ENCODE data around the gene LIF. TPM values are rescaled to one million over a fixed set of nuclear protein-coding genes. Genes with fewer than 3 reads are reported as not detected.

Gene LIF
- polyA plus RNA-seq, 2 of the 4 experiments (the other 2 are of a cell fraction): 40.7 to 54.5 TPM

GRCh38 chr22:30214703-30215407, 31.7 kb downstream of the LIF start:
- Histone ChIP-seq H3K27ac (peak overlapping the region; percentile 95 to 100), H3K4me2 (no peak overlapping the region), H3K4me3 (no peak overlapping the region), H3K4me1 (peaks cover 70% of the 10 kb centered on the region), H3K9me3 (no peaks in the 10 kb centered on the region)
- CTCF ChIA-PET: interaction anchor here (0.9 to 2.0 kb wide), 3 partner anchors 10 to 106 kb away, joined by 3 to 15 read pairs (median 8); no protein-coding TSS in a partner anchor
- ATAC-seq (no peak), FAIRE-seq (no peak), DNase-seq (ENCODE audit: low read depth in 1 of 2, low spot score in 1 of 2) (no peak)
- no peak for TF ChIP-seq RCOR1 (IDR thresholded peaks at IDR 0.05; ENCODE audit: low read depth, low read length)
- no peak for TF ChIP-seq CBX8 (IDR thresholded peaks at IDR 0.05)
- TF ChIP-seq CEBPB (IDR thresholded peaks at IDR 0.05): no peak
- TF ChIP-seq GATA3 (IDR thresholded peaks at IDR 0.05; ENCODE audit: borderline replicate concordance): no peak
- TF ChIP-seq MYC (IDR thresholded peaks at IDR 0.05; ENCODE audit: borderline replicate concordance, low read length): no peak
- TF ChIP-seq JUN (IDR thresholded peaks at IDR 0.05): no peak
- TF ChIP-seq JUNB (IDR thresholded peaks at IDR 0.05): no peak
- no peak for TF ChIP-seq CHD4 (IDR thresholded peaks at IDR 0.05; ENCODE audit: borderline replicate concordance)
- TF ChIP-seq NR3C1 (IDR thresholded peaks at IDR 0.05): no peak
- no peak for TF ChIP-seq ZFP36 (IDR thresholded peaks at IDR 0.05; ENCODE audit: borderline replicate concordance, partially characterized antibody)
- POLR2A ChIA-PET: no interaction called here
- WGBS (ENCODE audit: missing lambda C conversion rate): 81% methylated on average over 10 of the region's 12 CpGs

GRCh38 chr22:30212996-30213441, 33.5 kb downstream of the LIF start:
- ATAC-seq (peak; percentile 44 to 61), DNase-seq (ENCODE audit: low read depth in 1 of 2, low spot score in 1 of 2) (peak in 1 of 2 experiments; percentile 30), FAIRE-seq (no peak)
- ChIA-PET CTCF (interaction anchor here (1.1 to 2.8 kb wide), 9 partner anchors 12 to 124 kb away, joined by 3 to 11 read pairs (median 3); no protein-coding TSS in a partner anchor), POLR2A (interaction anchor here (0.7 to 1.6 kb wide), 5 partner anchors 11 to 30 kb away, joined by 3 to 10 read pairs (median 5); no protein-coding TSS in a partner anchor)
- H3K4me2 ChIP-seq: peak overlapping the region; percentile 59
- WGBS (ENCODE audit: missing lambda C conversion rate): 6% methylated on average over 8 of the region's 8 CpGs
- H3K9me3 ChIP-seq: no peaks in the 10 kb centered on the region
- H3K4me3 ChIP-seq: no peak overlapping the region
- peak overlapping the region; percentile 95 to 100 for H3K27ac ChIP-seq
- H3K4me1 ChIP-seq: peaks cover 81% of the 10 kb centered on the region
- TF ChIP-seq ZC3H11A (IDR thresholded peaks at IDR 0.05) (no peak), CHD4 (IDR thresholded peaks at IDR 0.05; ENCODE audit: borderline replicate concordance) (no peak), ELK1 (IDR thresholded peaks at IDR 0.05; ENCODE audit: low read depth, low read length) (no peak), FOSB (CRISPR knock-in tag; IDR thresholded peaks at IDR 0.05) (peak; percentile 82), POLR2AphosphoS2 (conservative IDR thresholded peaks at IDR 0.05; ENCODE audit: low read length) (no peak), HDAC2 (IDR thresholded peaks at IDR 0.05) (no peak), HOXA7 (CRISPR knock-in tag; IDR thresholded peaks at IDR 0.05) (peak; percentile 51; the same call in 1 of the 2 replicates), ATOH8 (CRISPR knock-in tag; IDR thresholded peaks at IDR 0.05; ENCODE audit: low read depth) (no peak), FOXS1 (CRISPR knock-in tag; IDR thresholded peaks at IDR 0.05) (no peak; the same call in 1 of the 2 replicates), CBX2 (IDR thresholded peaks at IDR 0.05; ENCODE audit: borderline replicate concordance, low read depth) (no peak), BHLHE40 (IDR thresholded peaks at IDR 0.05; ENCODE audit: low read depth, low read length) (no peak), EHMT2 (IDR thresholded peaks at IDR 0.05; ENCODE audit: low read depth) (no peak), SMC3 (IDR thresholded peaks at IDR 0.05) (no peak), ZNF302 (CRISPR knock-in tag; IDR thresholded peaks at IDR 0.05) (peak; percentile 31; the same call in 1 of the 2 replicates), BCL3 (IDR thresholded peaks at IDR 0.05) (no peak), MAFK (IDR thresholded peaks at IDR 0.05; ENCODE audit: partially characterized antibody) (no peak), ZFP36 (IDR thresholded peaks at IDR 0.05; ENCODE audit: borderline replicate concordance, partially characterized antibody) (peak; percentile 88), USF2 (IDR thresholded peaks at IDR 0.05) (no peak), HEYL (CRISPR knock-in tag; IDR thresholded peaks at IDR 0.05) (0 out of 2 replicates have a peak, but pooled peaks have one; percentile 12), RNF2 (IDR thresholded peaks at IDR 0.05; ENCODE audit: borderline replicate concordance, low read depth) (no peak), ESRRA (IDR thresholded peaks at IDR 0.05; ENCODE audit: borderline replicate concordance, low read length) (no peak), E2F6 (IDR thresholded peaks at IDR 0.05; ENCODE audit: borderline replicate concordance, low read depth) (no peak), FOSL2 (IDR thresholded peaks at IDR 0.05) (no peak), FOSL2 (CRISPR knock-in tag; IDR thresholded peaks at IDR 0.05) (no peak), ZSCAN20 (CRISPR knock-in tag; IDR thresholded peaks at IDR 0.05) (no peak)

Measured in A549 (cell line).